Suprapubic skin (tissue), 4 donors: ENCODE results near the gene NTN1. TPM values are rescaled to one million over a fixed set of nuclear protein-coding genes. Genes with fewer than 3 reads are reported as not detected.

ENCODE experiments used
- DNase-seq, 2 donors: peaks; one replicate each; pipeline ENCODE4 v3.0.0-alpha.2; 2019; ENCODE audit warnings: low spot score in 2 of 2
- H3K27ac ChIP-seq: fragments of 200-600 bp; sonication (generic); one replicate; pipeline ENCODE4 v1.5.1; 2019
- H3K27me3 ChIP-seq: fragments of 200-600 bp; sonication (generic); one replicate; pipeline ENCODE4 v1.5.1; 2019
- H3K36me3 ChIP-seq: fragments of 200-600 bp; sonication (generic); one replicate; pipeline ENCODE4 v1.5.1; 2019
- H3K4me1 ChIP-seq: fragments of 200-600 bp; sonication (generic); one replicate; pipeline ENCODE4 v1.5.1; 2019
- H3K4me3 ChIP-seq: fragments of 200-600 bp; sonication (generic); one replicate; pipeline ENCODE4 v1.5.1; 2019; ENCODE audit warnings: mild to moderate bottlenecking
- H3K9me3 ChIP-seq: fragments of 200-600 bp; sonication (generic); one replicate; pipeline ENCODE4 v1.5.1; 2019
- CTCF ChIP-seq, 2 donors: fragments of 200-600 bp in 1 of 2; fragments of 450-650 bp in 1 of 2; sonication (generic) in 1 of 2; IDR thresholded peaks; one replicate each; pipeline ENCODE4 v1.5.1; 2016 to 2019; ENCODE audit warnings: antibody characterized with exemption in 2 of 2, mild to moderate bottlenecking in 1 of 2, moderate library complexity in 1 of 2
- EP300 ChIP-seq: sonication (generic); formaldehyde crosslinking; IDR thresholded peaks from one replicate; pipeline ENCODE4 v1.6.1; 2017; ENCODE audit warnings: antibody characterized with exemption
- POLR2A ChIP-seq, 2 donors: fragments of 450-650 bp; IDR thresholded peaks; one replicate each; pipeline ENCODE4 v1.6.1; 2017; ENCODE audit warnings: antibody characterized with exemption in 2 of 2, mild to moderate bottlenecking in 2 of 2, moderate library complexity in 2 of 2
- POLR2AphosphoS5 ChIP-seq, 3 donors: sonication (generic); formaldehyde crosslinking; IDR thresholded peaks; one replicate each; pipeline ENCODE4 v1.6.1; 2017; ENCODE audit warnings: antibody characterized with exemption in 3 of 3
- WGBS: methylation state at CpG from one replicate; pipeline ENCODE4 v1.1.5; 2018; 5-methylcytosine and 5-hydroxymethylcytosine counted together
- total RNA-seq, 4 donors: library from RNA; depleted of rRNA; stranded (reverse); fragments of >200 nt; gene quantifications; one replicate each; pipeline ENCODE4 v1.1.0, GENCODE V29; 2016

NTN1 gene
- total RNA-seq, 4 donors from 2014 or later = 2.4 to 5.9 (median 3.4) TPM

- Histone ChIP-seq H3K4me1 (peaks cover 3% of the 10 kb centered on the region), H3K27ac (no peak overlapping the region), H3K36me3 (no peaks in the 10 kb centered on the region), H3K9me3 (no peaks in the 10 kb centered on the region), H3K27me3 (no peaks in the 10 kb centered on the region), H3K4me3 (no peak overlapping the region)
- TF ChIP-seq EP300 = no peak
- TF ChIP-seq POLR2AphosphoS5 (IDR thresholded peaks at IDR 0.05) = no peak
- TF ChIP-seq POLR2A (IDR thresholded peaks at IDR 0.05) = no peak
- no peak for TF ChIP-seq CTCF (IDR thresholded peaks at IDR 0.05)
- WGBS = 84% methylated on average over 27 of the region's 27 CpGs
- DNase-seq = peak in 1 of 2 donors; percentile 63
Measured at GRCh38 chr17:9054126-9054975, 33.0 kb downstream of the NTN1 start.

- Histone ChIP-seq H3K36me3 (no peaks in the 10 kb centered on the region), H3K4me1 (peaks cover 3% of the 10 kb centered on the region), H3K27me3 (no peaks in the 10 kb centered on the region), H3K4me3 (no peak overlapping the region), H3K9me3 (no peaks in the 10 kb centered on the region), H3K27ac (no peak overlapping the region)
- TF ChIP-seq CTCF (IDR thresholded peaks at IDR 0.05) (no peak), EP300 (no peak), POLR2A (IDR thresholded peaks at IDR 0.05) (no peak), POLR2AphosphoS5 (IDR thresholded peaks at IDR 0.05) (no peak)
- WGBS = 92% methylated on average over 4 of the region's 4 CpGs
- DNase-seq = peak in 1 of 2 donors; percentile 15
Measured at GRCh38 chr17:9055281-9055680, 34.0 kb downstream of the NTN1 start.

GRCh38 chr17:9056566-9056965 lies 35.3 kb downstream of the NTN1 start:
- Histone ChIP-seq H3K36me3 (no peaks in the 10 kb centered on the region), H3K27me3 (no peaks in the 10 kb centered on the region), H3K27ac (peak overlapping the region; percentile 48), H3K4me1 (peaks cover 3% of the 10 kb centered on the region), H3K4me3 (no peak overlapping the region), H3K9me3 (no peaks in the 10 kb centered on the region)
- TF ChIP-seq POLR2AphosphoS5 (IDR thresholded peaks at IDR 0.05) (no peak), EP300 (no peak), POLR2A (IDR thresholded peaks at IDR 0.05) (no peak), CTCF (IDR thresholded peaks at IDR 0.05) (no peak)
- peak; percentile 88 to 89 for DNase-seq
- WGBS = 71% methylated on average over 12 of the region's 12 CpGs

- WGBS = 61% methylated on average over 7 of the region's 7 CpGs
- TF ChIP-seq POLR2AphosphoS5 (IDR thresholded peaks at IDR 0.05) = peak in 1 of 3 donors; percentile 32
- TF ChIP-seq EP300 = no peak
- DNase-seq = no peak
Measured at GRCh38 chr17:9057310-9057709, 36.0 kb downstream of the NTN1 start.

GRCh38 chr17:9062399-9062902 lies 41.1 kb downstream of the NTN1 start:
- Histone ChIP-seq H3K4me1 (no peaks in the 10 kb centered on the region), H3K27ac (no peak overlapping the region)
- 90% methylated on average over 9 of the region's 9 CpGs for WGBS

More at GRCh38 chr17:9057310-9057709, 36.0 kb downstream of the NTN1 start:
- Histone ChIP-seq H3K4me3 (no peak overlapping the region), H3K9me3 (no peaks in the 10 kb centered on the region), H3K36me3 (no peaks in the 10 kb centered on the region), H3K4me1 (peaks cover 3% of the 10 kb centered on the region), H3K27ac (peak overlapping the region; percentile 48), H3K27me3 (no peaks in the 10 kb centered on the region)

GRCh38 chr17:9064311-9064834 lies 43.1 kb downstream of the NTN1 start:
- DNase-seq = peak in 1 of 2 donors; percentile 32

More at GRCh38 chr17:9062399-9062902, 41.1 kb downstream of the NTN1 start:
- H3K4me3 ChIP-seq = no peak overlapping the region
- no peaks in the 10 kb centered on the region for H3K27me3 ChIP-seq
- H3K36me3 ChIP-seq = no peaks in the 10 kb centered on the region
- H3K9me3 ChIP-seq = no peaks in the 10 kb centered on the region
- no peak for TF ChIP-seq POLR2A (IDR thresholded peaks at IDR 0.05)
- DNase-seq = no peak

More at GRCh38 chr17:9064311-9064834, 43.1 kb downstream of the NTN1 start:
- no peak overlapping the region for H3K4me3 ChIP-seq
- H3K27me3 ChIP-seq = no peaks in the 10 kb centered on the region
- H3K36me3 ChIP-seq = no peaks in the 10 kb centered on the region
- no peaks in the 10 kb centered on the region for H3K4me1 ChIP-seq
- H3K27ac ChIP-seq = no peak overlapping the region
- WGBS = 92% methylated on average over 6 of the region's 6 CpGs
- TF ChIP-seq EP300 = no peak
- no peaks in the 10 kb centered on the region for H3K9me3 ChIP-seq
